Lower lobe of right lung (tissue), 2 donors: ENCODE measurements around the gene TAF11L9. TPM values are rescaled to one million over a fixed set of nuclear protein-coding genes. Genes with fewer than 3 reads are reported as not detected.
"Not testable (repeated sequence)": the region's sequence is repeated elsewhere in the genome, so short reads cannot be mapped to it uniquely, and the experiment has no call there.

Experiments
- ATAC-seq, 2 donors: fragments of 200-7000 bp; cut with Tn5 transposase; one replicate each; pipeline ENCODE4 v1.9.1; 2020 to 2022; ENCODE audit warnings: mild to moderate bottlenecking in 2 of 2, moderate library complexity in 2 of 2
- DNase-seq: peaks from one replicate; pipeline ENCODE4 v3.0.0-alpha.2; 2020
- H3K27ac ChIP-seq: fragments of 200-600 bp; one replicate; pipeline ENCODE4 v1.8.0; 2022
- H3K27me3 ChIP-seq: fragments of 200-600 bp; one replicate; pipeline ENCODE4 v1.8.0; 2022; ENCODE audit warnings: low read depth
- H3K36me3 ChIP-seq: fragments of 200-600 bp; one replicate; pipeline ENCODE4 v1.8.0; 2022; ENCODE audit warnings: mild to moderate bottlenecking
- H3K4me1 ChIP-seq: fragments of 200-600 bp; one replicate; pipeline ENCODE4 v1.8.0; 2022
- H3K4me3 ChIP-seq: fragments of 200-600 bp; one replicate; pipeline ENCODE4 v1.8.0; 2022; ENCODE audit warnings: mild to moderate bottlenecking
- H3K9me3 ChIP-seq: fragments of 200-600 bp; one replicate; pipeline ENCODE4 v1.8.0; 2022
- intact Hi-C: fragments of 100-400 bp; cut with DNase I; formaldehyde crosslinking; loops from one replicate; pipeline ENCODE4 v1.11.0; 2022
- total RNA-seq: library from RNA; stranded (reverse); fragmentation: NEBNext Ultra II Directional; extraction: Animal tissue kit (Norgen Biotek cat#: 25700); gene quantifications from one replicate; pipeline ENCODE4 v1.2.1, GENCODE V29; 2021
- TF ChIP-seq, protein P1 (sequence below): fragments of 200-600 bp; IDR thresholded peaks from one replicate; pipeline ENCODE4 v1.8.0; 2022; ENCODE audit warnings: antibody characterized with exemption, mild to moderate bottlenecking
- donor health status: DM: no; HTN: yes; CAD: no; lungs with severe emphysema.

The TAF11L9 gene
- total RNA-seq, 1 donor from 2014 or later: not detected

DNA sequence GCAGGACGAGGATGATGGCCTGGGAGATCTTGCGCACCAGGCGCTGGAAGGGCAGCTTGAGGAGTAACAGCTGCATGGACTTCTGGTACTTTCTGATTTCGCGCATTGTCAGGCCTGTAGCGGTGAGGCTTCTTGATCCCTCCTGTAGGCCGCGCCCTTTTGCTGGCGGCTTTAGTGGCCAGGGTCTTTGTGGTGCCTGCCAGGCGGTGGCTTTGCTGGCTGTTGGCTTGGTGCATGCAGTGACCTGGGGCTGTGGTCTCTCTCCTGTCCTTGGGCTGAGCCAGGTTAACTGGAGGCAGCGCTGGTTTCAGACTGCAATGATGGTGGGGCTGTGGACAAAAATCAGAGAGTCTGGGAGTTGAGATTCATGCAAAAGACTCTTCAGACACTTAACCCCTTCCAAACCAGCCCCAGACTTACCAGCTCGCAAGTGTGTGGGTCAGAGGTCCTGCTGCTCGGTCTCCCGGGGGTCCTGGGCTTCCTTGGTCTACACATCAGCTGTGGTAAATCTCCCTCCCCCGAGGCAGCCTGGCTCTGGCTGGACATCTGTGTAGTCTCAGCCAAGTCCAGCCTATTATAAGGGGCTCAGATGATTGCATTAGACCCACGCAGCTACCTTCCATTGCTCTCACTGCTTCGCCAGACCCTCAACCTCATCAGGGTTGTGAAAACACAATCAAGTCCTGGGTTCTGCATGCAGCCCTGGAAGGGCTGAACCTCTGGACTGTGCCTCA lies 20.8 kb upstream of the TAF11L9 start:
- no peaks in the 10 kb centered on the region for H3K36me3 ChIP-seq
- ATAC-seq: peak in 1 of 2 donors; percentile 32
- H3K4me1 ChIP-seq: no peaks in the 10 kb centered on the region
- intact Hi-C loops: no loop called here
- no peak overlapping the region for H3K4me3 ChIP-seq
- no peaks in the 10 kb centered on the region for H3K9me3 ChIP-seq
- TF ChIP-seq, protein P1, sequence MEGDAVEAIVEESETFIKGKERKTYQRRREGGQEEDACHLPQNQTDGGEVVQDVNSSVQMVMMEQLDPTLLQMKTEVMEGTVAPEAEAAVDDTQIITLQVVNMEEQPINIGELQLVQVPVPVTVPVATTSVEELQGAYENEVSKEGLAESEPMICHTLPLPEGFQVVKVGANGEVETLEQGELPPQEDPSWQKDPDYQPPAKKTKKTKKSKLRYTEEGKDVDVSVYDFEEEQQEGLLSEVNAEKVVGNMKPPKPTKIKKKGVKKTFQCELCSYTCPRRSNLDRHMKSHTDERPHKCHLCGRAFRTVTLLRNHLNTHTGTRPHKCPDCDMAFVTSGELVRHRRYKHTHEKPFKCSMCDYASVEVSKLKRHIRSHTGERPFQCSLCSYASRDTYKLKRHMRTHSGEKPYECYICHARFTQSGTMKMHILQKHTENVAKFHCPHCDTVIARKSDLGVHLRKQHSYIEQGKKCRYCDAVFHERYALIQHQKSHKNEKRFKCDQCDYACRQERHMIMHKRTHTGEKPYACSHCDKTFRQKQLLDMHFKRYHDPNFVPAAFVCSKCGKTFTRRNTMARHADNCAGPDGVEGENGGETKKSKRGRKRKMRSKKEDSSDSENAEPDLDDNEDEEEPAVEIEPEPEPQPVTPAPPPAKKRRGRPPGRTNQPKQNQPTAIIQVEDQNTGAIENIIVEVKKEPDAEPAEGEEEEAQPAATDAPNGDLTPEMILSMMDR: no peak
- H3K27me3 ChIP-seq: no peaks in the 10 kb centered on the region
- H3K27ac ChIP-seq: no peak overlapping the region
- DNase-seq: no peak

GRCh38 chr5:17610092-17610491 lies 15.9 kb upstream of the TAF11L9 start, which contains the start of gene TAF11L12:
Gene TAF11L12 (plus strand): TSS chr5:17610392.
- intact Hi-C loops, H3K27me3 ChIP-seq, ATAC-seq, H3K9me3 ChIP-seq, H3K4me3 ChIP-seq, DNase-seq, H3K4me1 ChIP-seq, H3K36me3 ChIP-seq, H3K27ac ChIP-seq: not testable (repeated sequence)

DNA sequence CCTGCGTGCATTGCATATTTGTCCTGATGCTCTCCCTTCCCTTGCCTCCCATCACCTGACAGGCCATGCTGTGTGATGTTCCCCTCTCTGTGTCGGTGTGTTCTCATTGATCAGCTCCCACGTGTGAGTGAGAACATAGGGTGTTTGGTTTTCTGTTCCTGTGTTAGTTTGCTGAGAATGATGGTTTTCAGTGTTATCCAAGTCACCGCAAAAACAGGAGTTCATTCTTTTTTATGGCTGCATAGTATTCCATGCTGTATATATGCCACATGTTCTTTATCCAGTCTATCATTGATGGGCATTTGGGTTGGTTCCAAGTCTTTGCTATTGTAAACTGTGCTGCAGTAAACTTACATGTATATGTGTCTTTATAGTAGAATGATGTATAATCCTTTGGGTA lies 13.3 kb upstream of the TAF11L9 start:
- intact Hi-C loops, H3K4me1 ChIP-seq, H3K9me3 ChIP-seq, H3K36me3 ChIP-seq, H3K27me3 ChIP-seq, H3K27ac ChIP-seq, H3K4me3 ChIP-seq, DNase-seq, ATAC-seq: not testable (repeated sequence)

DNA sequence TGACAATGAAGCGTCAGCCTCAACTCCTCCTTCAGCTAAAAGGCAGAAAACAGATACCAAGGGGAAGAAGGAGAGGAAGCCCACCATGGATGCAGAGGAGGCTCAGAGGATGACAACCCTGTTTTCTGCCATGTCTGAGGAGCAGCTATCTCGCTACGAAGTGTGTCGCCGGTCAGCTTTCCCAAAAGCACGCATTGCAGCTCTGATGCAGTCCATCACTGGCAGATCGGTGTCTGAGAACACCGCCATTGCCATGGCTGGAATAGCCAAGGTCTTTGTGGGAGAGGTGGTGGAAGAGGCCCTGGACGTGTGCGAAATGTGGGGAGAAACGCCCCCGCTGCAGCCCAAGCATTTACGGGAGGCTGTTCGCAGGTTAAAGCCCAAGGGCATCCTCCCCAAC lies 10.8 kb upstream of the TAF11L9 start:
- Histone ChIP-seq H3K27ac (no peak overlapping the region), H3K9me3 (no peaks in the 10 kb centered on the region), H3K4me3 (no peak overlapping the region), H3K36me3 (no peaks in the 10 kb centered on the region), H3K27me3 (no peaks in the 10 kb centered on the region), H3K4me1 (no peaks in the 10 kb centered on the region)
- intact Hi-C loops: no loop called here
- TF ChIP-seq, protein P1: no peak
- ATAC-seq (no peak), DNase-seq (no peak)

- intact Hi-C loops, ATAC-seq, H3K4me1 ChIP-seq, DNase-seq, H3K4me3 ChIP-seq, H3K36me3 ChIP-seq, H3K9me3 ChIP-seq, H3K27me3 ChIP-seq, H3K27ac ChIP-seq: not testable (repeated sequence)
Measured at GRCh38 chr5:17603880-17604279, 9.7 kb upstream of the TAF11L9 start, which contains the start of gene TAF11L11. Gene TAF11L11 (plus strand): TSS chr5:17604183.

DNA sequence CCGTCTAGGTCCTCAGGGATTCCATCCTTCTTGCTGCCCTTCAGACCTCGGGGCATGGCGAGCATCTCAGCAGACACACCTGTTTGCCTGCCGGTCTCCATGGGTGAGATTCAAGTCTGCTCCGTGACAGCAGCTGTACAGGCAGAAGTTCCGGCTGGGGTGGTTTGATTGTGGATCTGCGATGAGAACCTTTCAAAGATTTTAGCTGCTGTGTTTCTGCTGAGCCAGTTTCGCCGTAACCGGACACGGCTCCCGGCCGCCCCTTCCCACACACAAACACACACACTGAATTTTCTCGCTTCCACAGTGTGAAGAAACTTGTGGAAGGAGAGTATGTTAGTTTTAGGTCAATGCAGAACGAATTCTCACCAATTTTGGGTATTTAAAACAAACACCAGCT lies 3.5 kb upstream of the TAF11L9 start, which contains the start of gene TAF11L10:
TAF11L10 (minus strand) TSS at position 101 of the 400 bp plus-strand sequence.
- not testable (repeated sequence) for H3K36me3 ChIP-seq, ATAC-seq, H3K9me3 ChIP-seq

DNA sequence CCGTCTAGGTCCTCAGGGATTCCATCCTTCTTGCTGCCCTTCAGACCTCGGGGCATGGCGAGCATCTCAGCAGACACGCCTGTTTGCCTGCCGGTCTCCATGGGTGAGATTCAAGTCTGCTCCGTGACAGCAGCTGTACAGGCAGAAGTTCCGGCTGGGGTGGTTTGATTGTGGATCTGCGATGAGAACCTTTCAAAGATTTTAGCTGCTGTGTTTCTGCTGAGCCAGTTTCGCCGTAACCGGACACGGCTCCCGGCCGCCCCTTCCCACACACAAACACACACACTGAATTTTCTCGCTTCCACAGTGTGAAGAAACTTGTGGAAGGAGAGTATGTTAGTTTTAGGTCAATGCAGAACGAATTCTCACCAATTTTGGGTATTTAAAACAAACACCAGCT lies 3.3 kb downstream of the TAF11L9 start, which contains the start of gene TAF11L8:
TAF11L8 (minus strand) TSS at position 101 of the 400 bp plus-strand sequence.
- H3K27ac ChIP-seq, H3K4me3 ChIP-seq, H3K36me3 ChIP-seq, DNase-seq, intact Hi-C loops, H3K4me1 ChIP-seq, H3K27me3 ChIP-seq, ATAC-seq, H3K9me3 ChIP-seq: not testable (repeated sequence)

More for the DNA sequence above, 3.5 kb upstream of the TAF11L9 start, which contains the start of gene TAF11L10:
- H3K4me1 ChIP-seq, H3K4me3 ChIP-seq, DNase-seq, intact Hi-C loops, H3K27ac ChIP-seq, H3K27me3 ChIP-seq: not testable (repeated sequence)

DNA sequence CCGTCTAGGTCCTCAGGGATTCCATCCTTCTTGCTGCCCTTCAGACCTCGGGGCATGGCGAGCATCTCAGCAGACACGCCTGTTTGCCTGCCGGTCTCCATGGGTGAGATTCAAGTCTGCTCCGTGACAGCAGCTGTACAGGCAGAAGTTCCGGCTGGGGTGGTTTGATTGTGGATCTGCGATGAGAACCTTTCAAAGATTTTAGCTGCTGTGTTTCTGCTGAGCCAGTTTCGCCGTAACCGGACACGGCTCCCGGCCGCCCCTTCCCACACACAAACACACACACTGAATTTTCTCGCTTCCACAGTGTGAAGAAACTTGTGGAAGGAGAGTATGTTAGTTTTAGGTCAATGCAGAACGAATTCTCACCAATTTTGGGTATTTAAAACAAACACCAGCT lies 8.5 kb downstream of the TAF11L9 start, which contains the start of gene TAF11L7:
TAF11L7 (minus strand) TSS at position 101 of the 400 bp plus-strand sequence.
- H3K9me3 ChIP-seq, DNase-seq, H3K27me3 ChIP-seq, H3K4me1 ChIP-seq, ATAC-seq, H3K4me3 ChIP-seq, intact Hi-C loops, H3K36me3 ChIP-seq, H3K27ac ChIP-seq: not testable (repeated sequence)

Other genes with a start within 250 kb of the TAF11L9 start
- gene TAF11L2, start 96.2 kb downstream of the TAF11L9 start, total RNA-seq: not detected
- not detected for gene TAF11L3, start 76.0 kb downstream of the TAF11L9 start, total RNA-seq
- gene TAF11L4, start 72.6 kb downstream of the TAF11L9 start, total RNA-seq: not detected
- gene TAF11L5, start 69.2 kb downstream of the TAF11L9 start, total RNA-seq: not detected
- gene TAF11L6, start 65.7 kb downstream of the TAF11L9 start, total RNA-seq: not detected
- not detected for gene TAF11L7, start 8.6 kb downstream of the TAF11L9 start, total RNA-seq
- not detected for gene TAF11L8, start 3.4 kb downstream of the TAF11L9 start, total RNA-seq
- not detected for gene TAF11L10, start 3.4 kb upstream of the TAF11L9 start, total RNA-seq
- not detected for gene TAF11L11, start 9.8 kb upstream of the TAF11L9 start, total RNA-seq
- gene TAF11L12, start 16.0 kb upstream of the TAF11L9 start, total RNA-seq: not detected
- gene TAF11L13, start 37.7 kb upstream of the TAF11L9 start, total RNA-seq: not detected
- not detected for gene TAF11L14, start 40.1 kb upstream of the TAF11L9 start, total RNA-seq